ENCODE measurements around the gene MT3.

The MT3 gene

DNA sequence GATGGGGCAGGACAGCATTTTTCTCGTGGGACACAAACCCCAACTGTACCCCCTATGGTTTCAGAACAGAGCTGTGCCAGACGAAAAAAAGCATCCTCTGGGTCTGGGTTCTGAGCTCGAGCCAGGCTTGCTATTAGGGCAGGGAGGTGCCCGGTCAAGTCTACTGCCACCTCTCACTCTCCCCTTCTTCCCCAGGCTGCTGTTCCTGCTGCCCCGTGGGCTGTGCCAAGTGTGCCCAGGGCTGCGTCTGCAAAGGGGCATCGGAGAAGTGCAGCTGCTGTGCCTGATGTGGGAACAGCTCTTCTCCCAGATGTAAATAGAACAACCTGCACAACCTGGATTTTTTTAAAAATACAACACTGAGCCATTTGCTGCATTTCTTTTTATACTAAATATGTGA is 37.4 kb downstream of the MT3 start:
- H4K20me1 ChIP-seq = peaks cover 33% of the 10 kb centered on the region
- no peak overlapping the region for H3K4me3 ChIP-seq
- peaks cover 11% of the 10 kb centered on the region for H3K4me1 ChIP-seq
- H3K4me2 ChIP-seq = no peak overlapping the region
- H3K9ac ChIP-seq = no peak overlapping the region
- TF ChIP-seq Cebpa-rat (IDR thresholded peaks at IDR 0.05) = no peak
- no peaks in the 10 kb centered on the region for H3K36me3 ChIP-seq
- H3K27ac ChIP-seq = no peak overlapping the region
- peaks cover 86% of the 10 kb centered on the region for H3K27me3 ChIP-seq
- H3K9me3 ChIP-seq = no peaks in the 10 kb centered on the region

DNA sequence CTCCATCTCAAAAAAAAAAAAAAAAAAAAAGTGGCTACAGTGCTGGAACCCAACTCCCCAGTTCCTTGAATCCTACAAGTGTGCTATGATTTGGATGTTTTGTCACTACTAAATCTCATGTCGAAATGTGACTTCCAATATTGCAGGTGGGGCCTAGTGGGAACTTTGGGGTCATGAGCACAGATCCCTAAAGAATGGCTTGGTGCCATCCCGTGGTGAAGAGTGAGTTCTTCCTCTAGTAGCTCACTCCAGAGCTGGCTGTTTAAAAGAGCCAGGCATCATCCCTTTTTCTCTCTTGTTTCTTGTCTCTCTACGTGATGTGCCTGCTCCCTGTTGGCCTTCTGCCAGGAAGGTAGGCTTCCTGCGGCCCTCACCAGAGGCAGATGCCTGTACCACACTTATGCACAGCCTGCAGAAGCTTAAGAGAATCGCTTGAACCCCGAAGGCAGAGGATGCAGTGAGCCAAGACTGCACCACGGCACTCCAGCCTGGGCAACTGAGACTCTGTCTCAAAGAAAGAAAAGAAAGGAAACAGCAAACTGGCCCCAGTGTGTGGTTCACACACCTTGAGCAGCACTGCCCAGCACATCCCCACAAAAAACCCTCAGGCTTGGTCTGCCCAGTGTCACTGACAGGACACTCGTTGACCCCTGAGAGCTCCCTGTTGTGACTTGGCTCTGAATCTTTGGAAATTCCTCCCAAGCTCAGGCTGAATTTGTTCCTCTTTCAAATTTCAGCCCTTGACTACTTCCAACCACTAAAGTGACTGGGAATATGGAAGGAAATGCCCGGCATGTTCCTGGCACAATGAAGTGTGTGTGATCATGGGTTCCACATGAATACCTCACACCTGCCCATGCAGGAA is 39.4 kb downstream of the MT3 start:
- Histone ChIP-seq H4K20me1 (peaks cover 53% of the 10 kb centered on the region), H3K9ac (no peak overlapping the region), H3K4me2 (no peak overlapping the region), H3K4me1 (peaks cover 11% of the 10 kb centered on the region), H3K9me3 (no peaks in the 10 kb centered on the region), H3K27me3 (peaks cover 98% of the 10 kb centered on the region), H3K27ac (no peak overlapping the region), H3K4me3 (no peak overlapping the region), H3K36me3 (no peaks in the 10 kb centered on the region)
- TF ChIP-seq Cebpa-rat (IDR thresholded peaks at IDR 0.05) = no peak

GRCh38 chr16:56629531-56629930 is 40.2 kb downstream of the MT3 start:
- peaks cover 100% of the 10 kb centered on the region for H3K27me3 ChIP-seq
- no peak overlapping the region for H3K4me2 ChIP-seq
- H3K36me3 ChIP-seq = no peaks in the 10 kb centered on the region
- peaks cover 11% of the 10 kb centered on the region for H3K4me1 ChIP-seq
- peaks cover under 1% of the 10 kb centered on the region; the same call in 1 of the 2 replicates for H3K9me3 ChIP-seq
- peaks cover 57% of the 10 kb centered on the region for H4K20me1 ChIP-seq
- no peak for TF ChIP-seq Cebpa-rat (IDR thresholded peaks at IDR 0.05)
- H3K4me3 ChIP-seq = no peak overlapping the region
- no peak overlapping the region for H3K9ac ChIP-seq
- no peak overlapping the region for H3K27ac ChIP-seq

DNA sequence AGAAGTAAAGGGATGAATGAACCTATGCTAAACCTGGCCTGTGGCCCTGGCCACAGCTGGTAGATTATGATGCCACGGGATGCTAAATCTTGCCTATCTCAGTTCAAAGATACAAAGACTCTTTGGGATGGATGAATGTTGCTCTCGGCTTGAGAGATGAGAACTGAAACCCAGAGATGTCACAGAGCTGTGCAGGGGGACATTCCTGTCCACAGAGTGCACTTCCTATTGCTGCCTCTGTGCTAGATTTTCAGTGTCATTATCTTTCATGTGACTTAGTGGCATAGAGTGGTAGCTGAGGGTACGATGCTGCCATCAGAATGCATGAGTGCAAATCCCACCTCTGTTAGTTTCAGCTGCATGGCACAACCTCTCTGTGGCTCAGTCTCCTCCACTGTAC is 40.8 kb downstream of the MT3 start:
- Histone ChIP-seq H3K27ac (no peak overlapping the region), H4K20me1 (peaks cover 57% of the 10 kb centered on the region), H3K4me2 (no peak overlapping the region), H3K9me3 (peaks cover 7% of the 10 kb centered on the region), H3K27me3 (peaks cover 100% of the 10 kb centered on the region), H3K36me3 (no peaks in the 10 kb centered on the region), H3K9ac (no peak overlapping the region), H3K4me1 (peaks cover 10% of the 10 kb centered on the region), H3K4me3 (no peak overlapping the region)
- TF ChIP-seq Cebpa-rat (IDR thresholded peaks at IDR 0.05) = no peak

- no peaks in the 10 kb centered on the region for H3K36me3 ChIP-seq
- no peak overlapping the region for H3K9ac ChIP-seq
- H3K27me3 ChIP-seq = peaks cover 100% of the 10 kb centered on the region
- H3K9me3 ChIP-seq = peaks cover 16% of the 10 kb centered on the region
- H3K4me3 ChIP-seq = no peak overlapping the region
- no peak overlapping the region for H3K27ac ChIP-seq
- H4K20me1 ChIP-seq = peaks cover 57% of the 10 kb centered on the region
- TF ChIP-seq Cebpa-rat (IDR thresholded peaks at IDR 0.05) = no peak
- H3K4me2 ChIP-seq = no peak overlapping the region
- no peaks in the 10 kb centered on the region for H3K4me1 ChIP-seq
Observed at GRCh38 chr16:56631197-56631596, 41.9 kb downstream of the MT3 start.

GRCh38 chr16:56631832-56632155 is 42.5 kb downstream of the MT3 start:
- H3K9me3 ChIP-seq = peaks cover 16% of the 10 kb centered on the region
- H3K36me3 ChIP-seq = no peaks in the 10 kb centered on the region
- H3K4me1 ChIP-seq = no peaks in the 10 kb centered on the region
- no peak overlapping the region for H3K27ac ChIP-seq
- H4K20me1 ChIP-seq = peaks cover 57% of the 10 kb centered on the region
- H3K9ac ChIP-seq = no peak overlapping the region
- no peak for TF ChIP-seq Cebpa-rat (IDR thresholded peaks at IDR 0.05)
- no peak overlapping the region for H3K4me3 ChIP-seq
- H3K27me3 ChIP-seq = peaks cover 100% of the 10 kb centered on the region
- H3K4me2 ChIP-seq = no peak overlapping the region

DNA sequence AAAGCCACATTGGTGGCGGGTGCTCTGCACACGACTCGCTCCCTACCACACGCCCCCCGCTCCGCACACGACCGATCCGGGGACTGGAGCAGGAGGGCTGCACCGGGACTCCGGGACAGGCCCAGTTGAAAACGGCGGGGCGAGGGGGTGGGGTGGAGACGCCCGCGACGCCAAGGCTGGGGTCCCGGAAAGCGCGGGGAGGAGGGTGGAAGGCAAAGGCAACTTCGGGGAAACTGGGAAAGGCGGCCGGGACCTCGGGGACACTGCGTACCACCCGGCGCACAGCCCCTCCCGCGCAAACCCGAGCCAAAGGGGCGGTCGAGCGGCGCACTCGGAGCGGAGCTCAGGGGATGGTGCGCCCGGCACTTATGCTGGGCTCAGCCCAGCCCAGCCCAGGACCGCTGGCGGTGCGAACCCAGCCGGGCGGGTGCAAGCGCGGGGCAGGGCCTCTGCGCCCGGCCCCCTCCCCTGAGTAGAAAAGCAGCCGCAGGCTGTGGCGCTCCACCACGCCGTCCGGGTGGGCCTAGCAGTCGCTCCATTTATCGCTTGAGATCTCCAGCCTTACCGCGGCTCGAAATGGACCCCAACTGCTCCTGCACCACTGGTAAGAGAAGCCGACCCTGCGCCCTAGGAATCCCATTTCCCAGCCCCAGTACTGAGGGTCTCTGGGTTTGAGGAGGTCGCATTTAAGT is 43.0 kb downstream of the MT3 start, which contains the start of gene MT1M:
Gene MT1M, plus strand, starts transcription at position 504 of the 692 bp plus-strand sequence. Its CDS starts 73 bp downstream, at position 577.
- TF ChIP-seq Cebpa-rat (IDR thresholded peaks at IDR 0.05) = no peak
- Histone ChIP-seq H4K20me1 (peaks cover 61% of the 10 kb centered on the region), H3K4me2 (no peak within 1 kb of the TSS), H3K4me1 (no peaks in the 10 kb centered on the region), H3K9ac (no peak within 1 kb of the TSS), H3K27ac (no peak within 1 kb of the TSS), H3K27me3 (peaks cover 100% of the 10 kb centered on the region), H3K9me3 (peaks cover 16% of the 10 kb centered on the region), H3K4me3 (no peak within 1 kb of the TSS), H3K36me3 (no peaks in the 10 kb centered on the region)

DNA sequence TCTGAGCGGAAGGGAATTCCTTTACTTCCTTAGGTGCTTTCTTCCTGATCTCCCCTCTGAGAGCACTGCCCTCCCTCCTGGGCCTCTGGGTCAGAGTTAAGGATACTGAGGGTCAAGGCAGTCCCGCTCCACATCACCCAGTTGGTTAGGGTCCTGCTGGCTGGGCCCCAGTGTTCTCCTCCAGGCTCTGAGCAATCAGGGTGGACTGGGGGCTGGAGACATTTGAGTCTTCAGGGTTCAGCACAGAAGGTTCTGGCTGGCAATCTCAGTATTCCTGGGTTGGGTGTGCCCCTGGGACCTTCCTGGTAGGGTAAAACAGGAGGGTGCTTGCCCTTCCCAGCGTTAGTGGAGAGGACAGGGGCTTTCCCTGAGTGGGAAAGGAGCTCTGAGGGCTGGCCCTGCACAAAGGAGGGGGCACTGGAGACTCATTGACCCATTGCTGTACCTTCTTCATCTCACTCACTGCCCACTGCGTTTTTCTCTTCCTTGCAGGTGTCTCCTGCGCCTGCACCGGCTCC is 43.6 kb downstream of the MT3 start:
- H3K36me3 ChIP-seq = no peaks in the 10 kb centered on the region
- peaks cover 67% of the 10 kb centered on the region for H4K20me1 ChIP-seq
- H3K9ac ChIP-seq = no peak overlapping the region
- peaks cover 22% of the 10 kb centered on the region for H3K9me3 ChIP-seq
- no peak for TF ChIP-seq Cebpa-rat (IDR thresholded peaks at IDR 0.05)
- H3K27me3 ChIP-seq = peaks cover 100% of the 10 kb centered on the region
- H3K4me1 ChIP-seq = no peaks in the 10 kb centered on the region
- H3K4me2 ChIP-seq = no peak overlapping the region
- H3K27ac ChIP-seq = no peak overlapping the region
- H3K4me3 ChIP-seq = no peak overlapping the region

- no peak for TF ChIP-seq Cebpa-rat (IDR thresholded peaks at IDR 0.05)
- Histone ChIP-seq H3K4me2 (no peak overlapping the region), H3K36me3 (no peaks in the 10 kb centered on the region), H3K27me3 (peaks cover 100% of the 10 kb centered on the region), H3K9me3 (peaks cover 28% of the 10 kb centered on the region), H3K27ac (no peak overlapping the region), H3K9ac (no peak overlapping the region), H3K4me3 (no peak overlapping the region), H3K4me1 (no peaks in the 10 kb centered on the region), H4K20me1 (peaks cover 72% of the 10 kb centered on the region)
Observed at GRCh38 chr16:56633535-56633934, 44.2 kb downstream of the MT3 start.

Measured in BLaER1 (cell line).